GM19372 (cell line): ENCODE data around the gene ITGB6.
"Not testable (repeated sequence)": the region's sequence is repeated elsewhere in the genome, so short reads cannot be mapped to it uniquely, and the experiment has no call there.

Source experiments
- ATAC-seq: cut with Tn5 transposase; IDR thresholded peaks from one replicate; pipeline ENCODE4 v1.9.1; 2021; ENCODE audit warnings: mild to moderate bottlenecking, low read depth, moderate library complexity; ENCODE audit not compliant: unreplicated experiment

The ITGB6 gene

GRCh38 chr2:160142472-160142871 lies 57.6 kb downstream of the ITGB6 start:
- no peak for ATAC-seq

GRCh38 chr2:160141912-160142311 lies 58.2 kb downstream of the ITGB6 start:
- no peak for ATAC-seq

GRCh38 chr2:160141419-160141818 lies 58.7 kb downstream of the ITGB6 start:
- ATAC-seq, result no peak

GRCh38 chr2:160140471-160140870 lies 59.6 kb downstream of the ITGB6 start:
- ATAC-seq, result no peak

- no peak for ATAC-seq
These were observed 60.1 kb downstream of the ITGB6 start for GRCh38 chr2:160139991-160140390.

- no peak for ATAC-seq
These were observed 60.7 kb downstream of the ITGB6 start for GRCh38 chr2:160139350-160139749.

- ATAC-seq, result no peak
These were observed 61.7 kb downstream of the ITGB6 start for GRCh38 chr2:160138406-160138805.

GRCh38 chr2:160137464-160137863 lies 62.6 kb downstream of the ITGB6 start:
- no peak for ATAC-seq

GRCh38 chr2:160132761-160133160 lies 67.3 kb downstream of the ITGB6 start:
- ATAC-seq, result no peak

GRCh38 chr2:160126756-160127155 lies 73.3 kb downstream of the ITGB6 start:
- ATAC-seq, result no peak

GRCh38 chr2:160126315-160126714 lies 73.8 kb downstream of the ITGB6 start:
- ATAC-seq, result no peak

- ATAC-seq, result no peak
These were observed 74.2 kb downstream of the ITGB6 start for GRCh38 chr2:160125828-160126227.

- no peak for ATAC-seq
These were observed 74.7 kb downstream of the ITGB6 start for GRCh38 chr2:160125366-160125765.

GRCh38 chr2:160124571-160124970 lies 75.5 kb downstream of the ITGB6 start:
- ATAC-seq, result no peak

- ATAC-seq, result not testable (repeated sequence)
These were observed 85.4 kb downstream of the ITGB6 start for GRCh38 chr2:160114721-160115120.

- no peak for ATAC-seq
These were observed 86.1 kb downstream of the ITGB6 start for GRCh38 chr2:160114020-160114419.

GRCh38 chr2:160111951-160112798 lies 87.9 kb downstream of the ITGB6 start:
- peak; percentile 49 for ATAC-seq

GRCh38 chr2:160110674-160111239 lies 89.3 kb downstream of the ITGB6 start:
- ATAC-seq, result no peak

GRCh38 chr2:160109939-160110673 lies 90.0 kb downstream of the ITGB6 start:
- peak; percentile 82 for ATAC-seq

- no peak for ATAC-seq
These were observed 90.8 kb downstream of the ITGB6 start for GRCh38 chr2:160109243-160109642.

- no peak for ATAC-seq
These were observed 91.4 kb downstream of the ITGB6 start for GRCh38 chr2:160108646-160109045.
